PC-9 (cell line): Measurements from ENCODE around the gene ITSN1.

Source experiments
- EZH2 ChIP-seq: fragments of 200-600 bp; sonication (generic); IDR thresholded peaks from 2 replicates; pipeline ENCODE4 v1.8.0; 2017; ENCODE audit warnings: antibody characterized with exemption, low read depth
- TF ChIP-seq, protein P1 (sequence below): fragments of 200-600 bp; sonication (generic); conservative IDR thresholded peaks from 2 replicates; pipeline ENCODE4 v1.6.1; 2017; ENCODE audit warnings: mixed run types, antibody characterized with exemption, mild to moderate bottlenecking, moderate library complexity

DNA sequence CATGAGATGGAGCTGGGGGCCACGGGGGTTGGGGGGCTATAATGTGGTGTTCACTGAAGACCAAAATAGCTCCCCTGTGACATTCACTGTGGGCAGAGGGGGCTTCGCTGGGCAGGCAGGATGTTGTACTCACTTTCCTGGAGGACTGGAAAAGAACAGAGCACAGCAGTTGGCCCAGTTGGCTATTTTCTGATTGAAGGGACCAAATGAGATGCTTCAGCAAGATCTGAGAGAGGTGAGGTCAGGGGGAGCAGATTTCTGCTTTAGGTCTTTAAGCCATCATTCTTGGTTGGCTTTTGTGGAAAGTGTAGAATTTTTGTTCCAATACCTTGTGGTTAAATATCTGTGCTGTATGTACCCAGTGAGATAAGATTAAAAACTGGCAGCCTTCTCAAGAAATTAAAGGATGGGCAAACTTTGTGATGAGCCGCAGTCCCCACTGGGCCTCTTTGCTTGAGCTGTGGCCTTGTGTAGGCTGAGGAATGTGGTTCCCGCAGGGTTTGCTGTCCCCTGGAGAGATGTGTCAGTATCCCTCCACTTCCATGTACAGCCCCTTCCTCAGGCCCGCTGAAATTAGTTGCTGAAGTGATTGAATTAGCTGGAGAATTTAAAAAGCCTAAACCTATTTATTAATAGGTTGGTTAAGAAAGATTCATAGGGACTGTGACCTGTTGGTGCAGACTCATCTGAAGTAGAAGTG lies 192.7 kb downstream of the ITSN1 start:
- TF ChIP-seq, protein P1, sequence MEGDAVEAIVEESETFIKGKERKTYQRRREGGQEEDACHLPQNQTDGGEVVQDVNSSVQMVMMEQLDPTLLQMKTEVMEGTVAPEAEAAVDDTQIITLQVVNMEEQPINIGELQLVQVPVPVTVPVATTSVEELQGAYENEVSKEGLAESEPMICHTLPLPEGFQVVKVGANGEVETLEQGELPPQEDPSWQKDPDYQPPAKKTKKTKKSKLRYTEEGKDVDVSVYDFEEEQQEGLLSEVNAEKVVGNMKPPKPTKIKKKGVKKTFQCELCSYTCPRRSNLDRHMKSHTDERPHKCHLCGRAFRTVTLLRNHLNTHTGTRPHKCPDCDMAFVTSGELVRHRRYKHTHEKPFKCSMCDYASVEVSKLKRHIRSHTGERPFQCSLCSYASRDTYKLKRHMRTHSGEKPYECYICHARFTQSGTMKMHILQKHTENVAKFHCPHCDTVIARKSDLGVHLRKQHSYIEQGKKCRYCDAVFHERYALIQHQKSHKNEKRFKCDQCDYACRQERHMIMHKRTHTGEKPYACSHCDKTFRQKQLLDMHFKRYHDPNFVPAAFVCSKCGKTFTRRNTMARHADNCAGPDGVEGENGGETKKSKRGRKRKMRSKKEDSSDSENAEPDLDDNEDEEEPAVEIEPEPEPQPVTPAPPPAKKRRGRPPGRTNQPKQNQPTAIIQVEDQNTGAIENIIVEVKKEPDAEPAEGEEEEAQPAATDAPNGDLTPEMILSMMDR, result no peak
- TF ChIP-seq EZH2, result no peak
